H9 (cell line): ENCODE results near the gene PTPN11. TPM values are rescaled to one million over a fixed set of nuclear protein-coding genes. Genes with fewer than 3 reads are reported as not detected.
"Not testable (repeated sequence)": the region's sequence is repeated elsewhere in the genome, so short reads cannot be mapped to it uniquely, and the experiment has no call there.

ENCODE experiments used
- DNase-seq: peaks from one replicate; pipeline ENCODE4 v3.0.0-alpha.2; 2017
- H2AFZ ChIP-seq: one replicate; pipeline ENCODE4 v1.6.1; 2013; ENCODE audit warnings: mild to moderate bottlenecking, low read length, control low read depth, moderate library complexity
- H2AK5ac ChIP-seq: 2 replicates; pipeline ENCODE4 v1.6.1; 2013; ENCODE audit warnings: low read length, control low read depth, mixed read lengths; ENCODE audit not compliant: insufficient read length
- H2BK120ac ChIP-seq: one replicate; pipeline ENCODE4 v1.6.1; 2013; ENCODE audit warnings: low read depth, mild to moderate bottlenecking, low read length, control low read depth, inconsistent platforms; ENCODE audit not compliant: poor library complexity, severe bottlenecking
- H2BK12ac ChIP-seq: 2 replicates; pipeline ENCODE4 v1.6.1; 2013; ENCODE audit warnings: low read length, control low read depth, mixed read lengths, low read depth; ENCODE audit not compliant: insufficient read length
- H2BK15ac ChIP-seq: 2 replicates; pipeline ENCODE4 v1.6.1; 2013; ENCODE audit warnings: low read depth, low read length, control low read depth
- H2BK20ac ChIP-seq: one replicate; pipeline ENCODE4 v1.6.1; 2013; ENCODE audit warnings: low read depth, mild to moderate bottlenecking, low read length, control low read depth, inconsistent platforms; ENCODE audit not compliant: poor library complexity, severe bottlenecking
- H2BK5ac ChIP-seq: 2 replicates; pipeline ENCODE4 v1.6.1; 2013; ENCODE audit warnings: low read length, control low read depth, mixed read lengths; ENCODE audit not compliant: insufficient read length
- H3K14ac ChIP-seq: 2 replicates; pipeline ENCODE4 v1.6.1; 2013; ENCODE audit warnings: low read length, control low read depth; ENCODE audit not compliant: insufficient read depth
- H3K18ac ChIP-seq: 2 replicates; pipeline ENCODE4 v1.6.1; 2013; ENCODE audit warnings: low read depth, mild to moderate bottlenecking, mixed read lengths, low read length, control low read depth; ENCODE audit not compliant: insufficient read length
- H3K23ac ChIP-seq: 2 replicates; pipeline ENCODE4 v1.6.1; 2013; ENCODE audit warnings: low read length, control low read depth, mixed read lengths, low read depth; ENCODE audit not compliant: insufficient read length
- H3K23me2 ChIP-seq: 2 replicates; pipeline ENCODE4 v1.6.1; 2013; ENCODE audit warnings: low read depth, mild to moderate bottlenecking, mixed read lengths, low read length, control low read depth; ENCODE audit not compliant: insufficient read length, poor library complexity, severe bottlenecking
- H3K27ac ChIP-seq: 2 replicates; pipeline ENCODE4 v1.5.1; 2013; ENCODE audit warnings: low read length, control low read depth, mixed read lengths, low read depth; ENCODE audit not compliant: insufficient read length
- H3K27me3 ChIP-seq: 2 replicates; pipeline ENCODE4 v1.6.1; 2013; ENCODE audit warnings: low read length, control low read depth, inconsistent platforms; ENCODE audit not compliant: insufficient read depth
- H3K4ac ChIP-seq: 2 replicates; pipeline ENCODE4 v1.6.1; 2013; ENCODE audit warnings: low read depth, mild to moderate bottlenecking, control low read depth, inconsistent platforms, low read length, moderate library complexity
- H3K4me1 ChIP-seq: 2 replicates; pipeline ENCODE4 v1.6.1; 2013; ENCODE audit warnings: low read length, control low read depth, inconsistent platforms; ENCODE audit not compliant: insufficient read depth
- H3K4me2 ChIP-seq: 2 replicates; pipeline ENCODE4 v1.6.1; 2013; ENCODE audit warnings: low read length, control low read depth, mixed read lengths; ENCODE audit not compliant: insufficient read length, insufficient read depth
- H3K56ac ChIP-seq: 2 replicates; pipeline ENCODE4 v1.6.1; 2013; ENCODE audit warnings: low read depth, mild to moderate bottlenecking, mixed read lengths, low read length, control low read depth; ENCODE audit not compliant: insufficient read length
- H3K79me1 ChIP-seq: 2 replicates; pipeline ENCODE4 v1.6.1; 2013; ENCODE audit warnings: low read depth, mild to moderate bottlenecking, moderate library complexity, low read length, control low read depth, inconsistent platforms; ENCODE audit not compliant: insufficient read depth, poor library complexity, severe bottlenecking
- H3K79me2 ChIP-seq: 2 replicates; pipeline ENCODE4 v1.6.1; 2013; ENCODE audit warnings: low read length, control low read depth, inconsistent platforms; ENCODE audit not compliant: insufficient read depth
- H3K9ac ChIP-seq: 2 replicates; pipeline ENCODE4 v1.6.1; 2013; ENCODE audit warnings: low read length, control low read depth, mixed read lengths; ENCODE audit not compliant: insufficient read length; ENCODE audit errors: extremely low read depth
- H3K9me3 ChIP-seq: one replicate; pipeline ENCODE4 v1.6.1; 2013; ENCODE audit warnings: low read depth, low read length, inconsistent platforms; ENCODE audit not compliant: control insufficient read depth
- H3T11ph ChIP-seq: one replicate; pipeline ENCODE4 v1.6.1; 2013; ENCODE audit warnings: mild to moderate bottlenecking, low read length, control low read depth, inconsistent platforms
- H4K20me1 ChIP-seq: one replicate; pipeline ENCODE4 v1.6.1; 2013; ENCODE audit not compliant: control insufficient read depth, insufficient read length, insufficient read depth
- H4K5ac ChIP-seq: 2 replicates; pipeline ENCODE4 v1.6.1; 2013; ENCODE audit warnings: low read depth, mild to moderate bottlenecking, mixed read lengths, low read length, control low read depth; ENCODE audit not compliant: insufficient read length
- H4K8ac ChIP-seq: replicated peaks from 2 replicates; pipeline ENCODE4 v1.6.1; 2013; ENCODE audit warnings: low read length, control low read depth, mixed read lengths, low read depth; ENCODE audit not compliant: insufficient read length
- H4K91ac ChIP-seq: 2 replicates; pipeline ENCODE4 v1.6.1; 2013; ENCODE audit warnings: low read depth, mild to moderate bottlenecking, moderate library complexity, mixed read lengths, low read length, control low read depth; ENCODE audit not compliant: insufficient read length
- H3K27ac Mint-ChIP-seq, 3 experiments: 2 replicates in 2 of 3; 3 replicates in 1 of 3; pipeline ENCODE4 v1.8.0; 2020 to 2021; ENCODE audit warnings: mixed read lengths in 3 of 3, mild to moderate bottlenecking in 1 of 3, moderate library complexity in 1 of 3
- H3K27me3 Mint-ChIP-seq: 2 replicates; pipeline ENCODE4 v1.8.0; 2021; ENCODE audit warnings: low read depth, mild to moderate bottlenecking, moderate library complexity, mixed read lengths
- H3K36me3 Mint-ChIP-seq, 3 experiments: 2 replicates in 2 of 3; 3 replicates in 1 of 3; pipeline ENCODE4 v1.8.0; 2020 to 2021; ENCODE audit warnings: low read depth in 3 of 3, mixed read lengths in 3 of 3; ENCODE audit not compliant: insufficient read depth in 1 of 3
- H3K4me1 Mint-ChIP-seq, 2 experiments: 2 replicates each; pipeline ENCODE4 v1.8.0; 2020; ENCODE audit warnings: mixed read lengths in 2 of 2
- H3K4me3 Mint-ChIP-seq, 2 experiments: 2 replicates in 1 of 2; 3 replicates in 1 of 2; pipeline ENCODE4 v1.8.0; 2020 to 2021; ENCODE audit warnings: mild to moderate bottlenecking in 2 of 2, mixed read lengths in 2 of 2, moderate library complexity in 1 of 2
- H3K9me3 Mint-ChIP-seq, 2 experiments: 2 replicates in 1 of 2; 3 replicates in 1 of 2; pipeline ENCODE4 v1.8.0; 2020; ENCODE audit warnings: mild to moderate bottlenecking in 2 of 2, mixed read lengths in 2 of 2, moderate library complexity in 1 of 2
- CTCF ChIP-seq: fragments of 200-600 bp; sonication (generic); conservative IDR thresholded peaks from 3 replicates; pipeline ENCODE4 v1.8.0; 2021; ENCODE audit warnings: antibody characterized with exemption, mild to moderate bottlenecking
- WGBS: extraction: QIAGEN DNeasy Blood & Tissue Kit; methylation state at CpG from one replicate; pipeline ENCODE4 v1.1.7; 2013; ENCODE audit warnings: missing lambda C conversion rate, low lambda C conversion rate, mixed read lengths; ENCODE audit not compliant: insufficient read length; ENCODE audit errors: extremely low coverage; 5-methylcytosine and 5-hydroxymethylcytosine counted together
- total RNA-seq: library from RNA; stranded (reverse); gene quantifications from 2 replicates; pipeline ENCODE4 v1.2.1, GENCODE V29; 2021

Gene PTPN11
- total RNA-seq, 1 experiment from 2014 or later: 112 TPM

GRCh38 chr12:112406519-112407488, 11.9 kb upstream of the PTPN11 start:
- Histone ChIP-seq H2BK120ac (no peak overlapping the region), H4K5ac (no peak overlapping the region), H3K14ac (no peak overlapping the region), H2AK5ac (no peak overlapping the region), H3K4me1 (no peaks in the 10 kb centered on the region), H2BK20ac (no peak overlapping the region), H2BK12ac (no peak overlapping the region), H3K27me3 (no peaks in the 10 kb centered on the region), H3K79me2 (peaks cover 2% of the 10 kb centered on the region; the same call in 1 of the 2 replicates), H3K4ac (no peak overlapping the region), H3K18ac (no peak overlapping the region), H3K23ac (no peak overlapping the region), H3K9me3 (no peaks in the 10 kb centered on the region), H2BK5ac (no peak overlapping the region), H3K4me2 (peak overlapping the region; percentile 32), H3K23me2 (no peaks in the 10 kb centered on the region), H2AFZ (no peak overlapping the region), H3K27ac (peak overlapping the region; percentile 61), H4K91ac (no peak overlapping the region), H4K20me1 (no peaks in the 10 kb centered on the region), H2BK15ac (no peak overlapping the region), H4K8ac (no peak overlapping the region), H3T11ph (no peak overlapping the region), H3K56ac (no peak overlapping the region), H3K79me1 (peaks cover 8% of the 10 kb centered on the region), H3K9ac (peak overlapping the region; percentile 15)
- Mint-ChIP-seq H3K27ac (peak overlapping the region in 1 of 3 experiments; percentile 71; a peak in 2 of 7 replicates), H3K27me3 (no peaks in the 10 kb centered on the region; the same call in 1 of the 2 replicates), H3K4me3 (peak overlapping the region; percentile 100), H3K36me3 (peaks cover 44 to 60% (median 47%) of the 10 kb centered on the region in 3 experiments), H3K9me3 (no peaks in the 10 kb centered on the region; a peak in 1 of 5 replicates), H3K4me1 (peaks cover 12 to 14% of the 10 kb centered on the region in 2 experiments)
- DNase-seq: no peak
- WGBS: no CpG with 5 or more reads among the region's 11 CpGs
- no peak for TF ChIP-seq CTCF

- not testable (repeated sequence) for H3K4me1 ChIP-seq, H3K56ac ChIP-seq, H2BK15ac ChIP-seq, H4K20me1 ChIP-seq, H3K79me1 ChIP-seq, DNase-seq, H4K91ac ChIP-seq, H2BK20ac ChIP-seq, H3K27me3 ChIP-seq, H2AK5ac ChIP-seq, H2BK12ac ChIP-seq, H2AFZ ChIP-seq, H3K14ac ChIP-seq, H3K27me3 Mint-ChIP-seq, H4K5ac ChIP-seq, H2BK120ac ChIP-seq, H3K9me3 ChIP-seq, H3T11ph ChIP-seq, H4K8ac ChIP-seq, H3K9me3 Mint-ChIP-seq, H3K4ac ChIP-seq, H3K23ac ChIP-seq, H3K23me2 ChIP-seq, H3K79me2 ChIP-seq, H3K18ac ChIP-seq, H2BK5ac ChIP-seq
- no CpG with 5 or more reads among the region's 6 CpGs for WGBS
- Mint-ChIP-seq H3K27ac (peak overlapping the region in 2 of 3 experiments; percentile 96 to 100; a peak in 5 of 7 replicates), H3K36me3 (peaks cover 44 to 60% (median 47%) of the 10 kb centered on the region in 3 experiments), H3K4me3 (peak overlapping the region; percentile 100), H3K4me1 (peaks cover 12 to 14% of the 10 kb centered on the region in 2 experiments)
- H3K27ac ChIP-seq: peak overlapping the region; percentile 61
- H3K9ac ChIP-seq: peak overlapping the region; percentile 15
- H3K4me2 ChIP-seq: peak overlapping the region; percentile 60
Measured at GRCh38 chr12:112407683-112408082, 11.1 kb upstream of the PTPN11 start.
